MM.1S (cell line): ENCODE data around the gene FILIP1.

Experiments
- CTCF ChIP-seq: fragments of 300-600 bp; sonication (generic); IDR thresholded peaks from 2 replicates; pipeline ENCODE4 v1.5.1; 2016; ENCODE audit warnings: antibody characterized with exemption, low read length, mixed read lengths
- EZH2 ChIP-seq: fragments of 300-600 bp; sonication (generic); optimal IDR thresholded peaks from 2 replicates; pipeline ENCODE3; 2017; ENCODE audit warnings: low read depth, mild to moderate bottlenecking, antibody characterized with exemption, low read length, mixed read lengths

- no peak for TF ChIP-seq CTCF
- TF ChIP-seq EZH2 = no peak
Measured at GRCh38 chr6:75424618-75425548, 68.7 kb downstream of the FILIP1 start.
